K562 (cell line): ENCODE data around the gene PPP6C. TPM values are rescaled to one million over a fixed set of nuclear protein-coding genes. Genes with fewer than 3 reads are reported as not detected.

Experiments
- ATAC-seq: fragments of 200-7000 bp; cut with Tn5 transposase; 3 replicates; pipeline ENCODE4 v1.9.1; 2020; ENCODE audit warnings: moderate library complexity
- BruUV-seq: library from RNA; stranded (reverse); fragments of 400-500 nt; replicated peaks from 2 replicates; lab custom pipeline; 2021; lab: Mats Ljungman, UMichigan
- CTCF ChIA-PET: fragments of 300-600 bp; formaldehyde crosslinking; extraction: SDS; loops from one replicate; lab custom pipeline; 2021; ENCODE audit warnings: low intra/inter-chr PET ratio; lab: Yijun Ruan, JAX
- POLR2A ChIA-PET: fragments of 300-600, 350-650 bp; sonication (Branson Sonifier 250); formaldehyde crosslinking; extraction: SDS; loops from one replicate; lab custom pipeline; 2021; ENCODE audit warnings: antibody characterized with exemption, inconsistent platforms; lab: Yijun Ruan, JAX
- DNase-seq, 4 experiments: peaks; one replicate each; pipeline versions ENCODE4 v3.0.0 to v3.0.0-alpha.2; 2011 to 2018; ENCODE audit warnings: low spot score in 3 of 4, mixed read lengths in 3 of 4; ENCODE audit errors: extremely low read depth in 1 of 4
- FAIRE-seq: peaks from 2 replicates; lab custom pipeline; 2011; peaks lifted over from hg19 to GRCh38; lab: Jason Lieb, UNC
- H2AFZ ChIP-seq: 2 replicates; pipeline ENCODE4 v1.6.0; 2011; ENCODE audit warnings: low read depth, low read length, control low read depth, inconsistent platforms
- H3K27ac ChIP-seq: fragments of 200-600 bp; 3 replicates; pipeline ENCODE4 v1.8.0; 2011; ENCODE audit warnings: low read depth, mild to moderate bottlenecking, control low read depth, inconsistent platforms, low read length, moderate library complexity, mixed read lengths; ENCODE audit errors: extremely low read depth
- H3K27me3 ChIP-seq, 2 experiments: fragments of 300-600 bp in 1 of 2; 2 replicates in 1 of 2; 3 replicates in 1 of 2; pipeline versions ENCODE4 v1.6.0 to v1.8.0; 2011; ENCODE audit warnings: inconsistent platforms in 2 of 2, low read length in 2 of 2, mild to moderate bottlenecking in 1 of 2, mixed read lengths in 1 of 2, moderate library complexity in 1 of 2; ENCODE audit not compliant: control insufficient read depth in 2 of 2, insufficient read depth in 2 of 2
- H3K36me3 ChIP-seq: fragments of 300-600 bp; 3 replicates; pipeline ENCODE4 v1.8.0; 2011; ENCODE audit warnings: mild to moderate bottlenecking, low read length, inconsistent platforms; ENCODE audit not compliant: control insufficient read depth, insufficient read depth
- H3K4me1 ChIP-seq, 2 experiments: fragments of 200-600 bp in 1 of 2; replicated peaks in 1 of 2; 2 replicates in 1 of 2; 3 replicates in 1 of 2; pipeline versions ENCODE4 v1.5.1 to v1.8.0; 2011; ENCODE audit warnings: inconsistent platforms in 2 of 2, low read length in 2 of 2, mild to moderate bottlenecking in 1 of 2, mixed read lengths in 1 of 2, moderate library complexity in 1 of 2; ENCODE audit not compliant: control insufficient read depth in 2 of 2, insufficient read depth in 2 of 2
- H3K4me2 ChIP-seq: 2 replicates; pipeline ENCODE4 v1.6.1; 2011; ENCODE audit warnings: low read length, control low read depth, inconsistent platforms, mixed read lengths; ENCODE audit not compliant: insufficient read depth
- H3K4me3 ChIP-seq: fragments of 200-600 bp; sonication (generic), shearing (Covaris generic); 2 replicates; pipeline ENCODE4 v1.5.1; 2016; ENCODE audit warnings: control low read depth, inconsistent platforms
- H3K79me2 ChIP-seq: fragments of 200-600 bp; 3 replicates; pipeline ENCODE4 v1.8.0; 2011; ENCODE audit warnings: low read length, inconsistent platforms; ENCODE audit not compliant: control insufficient read depth, insufficient read depth
- H3K9ac ChIP-seq, 2 experiments: 2 replicates each; pipeline versions ENCODE4 v1.6.0 to v1.6.1; 2011; ENCODE audit warnings: low read depth in 2 of 2, low read length in 2 of 2, control low read depth in 1 of 2, inconsistent platforms in 1 of 2, mild to moderate bottlenecking in 1 of 2, mixed read lengths in 1 of 2; ENCODE audit not compliant: insufficient read depth in 1 of 2
- H3K9me1 ChIP-seq: one replicate; pipeline ENCODE4 v1.6.0; 2011; ENCODE audit warnings: inconsistent platforms, mild to moderate bottlenecking, low read length, moderate library complexity; ENCODE audit not compliant: control insufficient read depth, insufficient read depth
- H3K9me3 ChIP-seq: replicated peaks from 2 replicates; pipeline ENCODE4 v1.5.1; 2011; ENCODE audit warnings: low read depth, low read length, inconsistent platforms; ENCODE audit not compliant: control insufficient read depth, insufficient read depth
- H4K20me1 ChIP-seq: replicated peaks from 2 replicates; pipeline ENCODE4 v1.6.1; 2011; ENCODE audit warnings: low read length, inconsistent platforms, mixed read lengths; ENCODE audit not compliant: control insufficient read depth, insufficient read depth
- CREB3 ChIP-seq: fragments of 450-650 bp; conservative IDR thresholded peaks from 2 replicates; pipeline ENCODE4 v1.6.1; 2016; ENCODE audit warnings: missing genetic modification characterization, low read depth, mild to moderate bottlenecking, missing compliant biosample characterization, moderate library complexity
- DDX20 ChIP-seq: fragments of 450-650 bp; IDR thresholded peaks from 2 replicates; pipeline ENCODE4 v1.6.1; 2016; ENCODE audit warnings: missing genetic modification characterization, low read depth, mild to moderate bottlenecking, missing compliant biosample characterization, moderate library complexity
- ELF1 ChIP-seq: fragments of 200-800 bp; sonication (Bioruptor generic); IDR thresholded peaks from 2 replicates; pipeline ENCODE4 v1.6.1; 2016; ENCODE audit warnings: missing genetic modification characterization, missing compliant biosample characterization
- HLTF ChIP-seq: fragments of 450-650 bp; IDR thresholded peaks from 2 replicates; pipeline ENCODE4 v1.6.1; 2016
- NFIC ChIP-seq: fragments of 450-650 bp; IDR thresholded peaks from 2 replicates; pipeline ENCODE4 v1.6.1; 2017; ENCODE audit warnings: mild to moderate bottlenecking, inconsistent platforms
- PPARD ChIP-seq: fragments of 250-450 bp; sonication (Bioruptor Pico); IDR thresholded peaks from 2 replicates; pipeline ENCODE4 v1.8.0; 2022; ENCODE audit warnings: inconsistent platforms, mild to moderate bottlenecking, moderate library complexity
- SMAD2 ChIP-seq: fragments of 150-350 bp; IDR thresholded peaks from 2 replicates; pipeline ENCODE4 v1.6.1; 2014; ENCODE audit warnings: low read depth, mild to moderate bottlenecking, low read length
- TEAD1 ChIP-seq, 2 experiments: fragments of 450-650 bp in 1 of 2; sonication (generic) in 1 of 2; formaldehyde crosslinking; IDR thresholded peaks; 2 replicates each; pipeline versions ENCODE4 v1.4.0 to v1.8.0; 2020 to 2022; ENCODE audit warnings: mild to moderate bottlenecking in 2 of 2, missing genetic modification reagents in 1 of 2
- in situ Hi-C: fragments of 300-500 bp; cut with MboI; formaldehyde crosslinking; loops from 4 replicates; pipeline ENCODE4 v1.15.0; 2018; ENCODE audit warnings: inconsistent platforms, mixed read lengths
- intact Hi-C: fragments of 100-400 bp; cut with micrococcal nuclease; formaldehyde crosslinking; loops from 2 replicates; pipeline ENCODE4 v1.14.2; 2022
- polyA plus RNA-seq, 8 experiments: library from polyadenylated mRNA; depleted of rRNA in 4 of 8; stranded (reverse) in 5 of 8; unstranded in 3 of 8; fragments of >200 nt; fragmentation: Nextera tagmentation in 2 of 8; fragmentation: Illumina TruSeq in 1 of 8; extraction: Ambion mirVana in 2 of 8; extraction: Trizol in 1 of 8; gene quantifications; 2 replicates each; pipeline versions ENCODE4 v1.2.1 to v1.2.3, GENCODE V29; 2011 to 2014; ENCODE audit warnings: inconsistent platforms in 1 of 8, missing spikeins in 1 of 8
- total RNA-seq, 7 experiments: library from RNA; depleted of rRNA in 6 of 7; stranded (reverse); fragments of >200 nt in 6 of 7; fragmentation: Illumina TruSeq in 2 of 7; extraction: Trizol in 2 of 7; gene quantifications; 2 replicates each; pipeline versions ENCODE4 v1.2.1 to v1.2.3, GENCODE V29; 2011 to 2021; ENCODE audit warnings: low replicate concordance in 1 of 7
- TF ChIP-seq, protein P1 (sequence below): fragments of 450-650 bp; IDR thresholded peaks from 2 replicates; pipeline ENCODE4 v1.6.1; 2016
- TF ChIP-seq, protein P2 (sequence below): sonication (generic); formaldehyde crosslinking; IDR thresholded peaks from 2 replicates; pipeline ENCODE4 v1.8.0; 2022; ENCODE audit warnings: missing genetic modification reagents, mild to moderate bottlenecking, borderline replicate concordance
- TF ChIP-seq, protein P3 (sequence below): fragments of 250-450 bp; sonication (Bioruptor Pico); IDR thresholded peaks from 2 replicates; pipeline ENCODE4 v1.8.0; 2021; ENCODE audit warnings: mild to moderate bottlenecking, moderate library complexity
- TF ChIP-seq, protein P4 (sequence below): fragments of 450-650 bp; formaldehyde crosslinking; IDR thresholded peaks from 2 replicates; pipeline ENCODE4 v1.4.0; 2022; ENCODE audit warnings: missing genetic modification characterization

Gene PPP6C
- total and polyA plus RNA-seq, 9 of the 15 experiments (the other 6 are each of a cell fraction or from before 2014, with no cell fraction given): 18.8 to 44.8 (median 38.3) TPM

- Histone ChIP-seq H4K20me1 (no peaks in the 10 kb centered on the region), H3K9ac (no peak overlapping the region), H3K27ac (no peak overlapping the region), H3K79me2 (peaks cover 37% of the 10 kb centered on the region), H3K4me1 (no peaks in the 10 kb centered on the region; a peak in 1 of 5 replicates), H2AFZ (no peak overlapping the region), H3K36me3 (peaks cover 45% of the 10 kb centered on the region), H3K4me3 (no peak overlapping the region), H3K9me1 (no peaks in the 10 kb centered on the region), H3K4me2 (no peak overlapping the region), H3K27me3 (no peaks in the 10 kb centered on the region), H3K9me3 (no peaks in the 10 kb centered on the region)
- POLR2A ChIA-PET: no interaction called here
- TF ChIP-seq, protein P1, sequence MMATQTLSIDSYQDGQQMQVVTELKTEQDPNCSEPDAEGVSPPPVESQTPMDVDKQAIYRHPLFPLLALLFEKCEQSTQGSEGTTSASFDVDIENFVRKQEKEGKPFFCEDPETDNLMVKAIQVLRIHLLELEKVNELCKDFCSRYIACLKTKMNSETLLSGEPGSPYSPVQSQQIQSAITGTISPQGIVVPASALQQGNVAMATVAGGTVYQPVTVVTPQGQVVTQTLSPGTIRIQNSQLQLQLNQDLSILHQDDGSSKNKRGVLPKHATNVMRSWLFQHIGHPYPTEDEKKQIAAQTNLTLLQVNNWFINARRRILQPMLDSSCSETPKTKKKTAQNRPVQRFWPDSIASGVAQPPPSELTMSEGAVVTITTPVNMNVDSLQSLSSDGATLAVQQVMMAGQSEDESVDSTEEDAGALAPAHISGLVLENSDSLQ: no peak
- no peak for TF ChIP-seq CREB3
- TF ChIP-seq PPARD (CRISPR knock-in tag): no peak
- TF ChIP-seq NFIC: no peak
- no peak for TF ChIP-seq SMAD2
- no peak for TF ChIP-seq DDX20 (tag)
- TF ChIP-seq, protein P2, sequence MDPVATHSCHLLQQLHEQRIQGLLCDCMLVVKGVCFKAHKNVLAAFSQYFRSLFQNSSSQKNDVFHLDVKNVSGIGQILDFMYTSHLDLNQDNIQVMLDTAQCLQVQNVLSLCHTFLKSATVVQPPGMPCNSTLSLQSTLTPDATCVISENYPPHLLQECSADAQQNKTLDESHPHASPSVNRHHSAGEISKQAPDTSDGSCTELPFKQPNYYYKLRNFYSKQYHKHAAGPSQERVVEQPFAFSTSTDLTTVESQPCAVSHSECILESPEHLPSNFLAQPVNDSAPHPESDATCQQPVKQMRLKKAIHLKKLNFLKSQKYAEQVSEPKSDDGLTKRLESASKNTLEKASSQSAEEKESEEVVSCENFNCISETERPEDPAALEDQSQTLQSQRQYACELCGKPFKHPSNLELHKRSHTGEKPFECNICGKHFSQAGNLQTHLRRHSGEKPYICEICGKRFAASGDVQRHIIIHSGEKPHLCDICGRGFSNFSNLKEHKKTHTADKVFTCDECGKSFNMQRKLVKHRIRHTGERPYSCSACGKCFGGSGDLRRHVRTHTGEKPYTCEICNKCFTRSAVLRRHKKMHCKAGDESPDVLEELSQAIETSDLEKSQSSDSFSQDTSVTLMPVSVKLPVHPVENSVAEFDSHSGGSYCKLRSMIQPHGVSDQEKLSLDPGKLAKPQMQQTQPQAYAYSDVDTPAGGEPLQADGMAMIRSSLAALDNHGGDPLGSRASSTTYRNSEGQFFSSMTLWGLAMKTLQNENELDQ (CRISPR knock-in tag): no peak
- no peak for TF ChIP-seq TEAD1 (CRISPR knock-in tag; IDR thresholded peaks at IDR 0.05)
- no peak for TF ChIP-seq HLTF
- TF ChIP-seq, protein P3, sequence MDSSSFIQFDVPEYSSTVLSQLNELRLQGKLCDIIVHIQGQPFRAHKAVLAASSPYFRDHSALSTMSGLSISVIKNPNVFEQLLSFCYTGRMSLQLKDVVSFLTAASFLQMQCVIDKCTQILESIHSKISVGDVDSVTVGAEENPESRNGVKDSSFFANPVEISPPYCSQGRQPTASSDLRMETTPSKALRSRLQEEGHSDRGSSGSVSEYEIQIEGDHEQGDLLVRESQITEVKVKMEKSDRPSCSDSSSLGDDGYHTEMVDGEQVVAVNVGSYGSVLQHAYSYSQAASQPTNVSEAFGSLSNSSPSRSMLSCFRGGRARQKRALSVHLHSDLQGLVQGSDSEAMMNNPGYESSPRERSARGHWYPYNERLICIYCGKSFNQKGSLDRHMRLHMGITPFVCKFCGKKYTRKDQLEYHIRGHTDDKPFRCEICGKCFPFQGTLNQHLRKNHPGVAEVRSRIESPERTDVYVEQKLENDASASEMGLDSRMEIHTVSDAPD: no peak
- no peak for TF ChIP-seq ELF1
- TF ChIP-seq, protein P4, sequence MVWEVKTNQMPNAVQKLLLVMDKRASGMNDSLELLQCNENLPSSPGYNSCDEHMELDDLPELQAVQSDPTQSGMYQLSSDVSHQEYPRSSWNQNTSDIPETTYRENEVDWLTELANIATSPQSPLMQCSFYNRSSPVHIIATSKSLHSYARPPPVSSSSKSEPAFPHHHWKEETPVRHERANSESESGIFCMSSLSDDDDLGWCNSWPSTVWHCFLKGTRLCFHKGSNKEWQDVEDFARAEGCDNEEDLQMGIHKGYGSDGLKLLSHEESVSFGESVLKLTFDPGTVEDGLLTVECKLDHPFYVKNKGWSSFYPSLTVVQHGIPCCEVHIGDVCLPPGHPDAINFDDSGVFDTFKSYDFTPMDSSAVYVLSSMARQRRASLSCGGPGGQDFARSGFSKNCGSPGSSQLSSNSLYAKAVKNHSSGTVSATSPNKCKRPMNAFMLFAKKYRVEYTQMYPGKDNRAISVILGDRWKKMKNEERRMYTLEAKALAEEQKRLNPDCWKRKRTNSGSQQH (CRISPR knock-in tag): no peak
- CTCF ChIA-PET: no interaction called here
- BruUV-seq: no TSS peak
- in situ Hi-C loops: no loop called here
- intact Hi-C loops: no loop called here
- DNase-seq: no peak
- no peak for ATAC-seq
- no peak for FAIRE-seq
Measured at GRCh38 chr9:125169895-125170294, 19.7 kb downstream of the PPP6C start.
